HG03097 (cell line): ENCODE results near the gene FHOD3.

Source experiments
- ATAC-seq: cut with Tn5 transposase; IDR thresholded peaks from one replicate; pipeline ENCODE4 v1.9.1; 2021; ENCODE audit not compliant: unreplicated experiment, low FRiP score

FHOD3 gene

GRCh38 chr18:36675076-36675475 is 377.6 kb downstream of the FHOD3 start:
- no peak for ATAC-seq

GRCh38 chr18:36675542-36675941 is 378.0 kb downstream of the FHOD3 start:
- ATAC-seq: no peak

GRCh38 chr18:36676629-36677028 is 379.1 kb downstream of the FHOD3 start:
- no peak for ATAC-seq

- ATAC-seq: no peak
Observed at GRCh38 chr18:36680042-36680441, 382.5 kb downstream of the FHOD3 start.

- no peak for ATAC-seq
Observed at GRCh38 chr18:36685580-36685979, 388.1 kb downstream of the FHOD3 start.

GRCh38 chr18:36688020-36688965 is 390.8 kb downstream of the FHOD3 start:
- ATAC-seq: peak; percentile 61

GRCh38 chr18:36692371-36692770 is 394.9 kb downstream of the FHOD3 start:
- no peak for ATAC-seq

GRCh38 chr18:36692921-36693332 is 395.4 kb downstream of the FHOD3 start:
- ATAC-seq: no peak

- no peak for ATAC-seq
Observed at GRCh38 chr18:36693931-36694620, 396.6 kb downstream of the FHOD3 start.

GRCh38 chr18:36695806-36696205 is 398.3 kb downstream of the FHOD3 start:
- no peak for ATAC-seq

GRCh38 chr18:36697905-36698304 is 400.4 kb downstream of the FHOD3 start:
- ATAC-seq: no peak

- ATAC-seq: no peak
Observed at GRCh38 chr18:36700955-36701354, 403.4 kb downstream of the FHOD3 start.

- ATAC-seq: no peak
Observed at GRCh38 chr18:36702401-36703013, 405.0 kb downstream of the FHOD3 start.

- ATAC-seq: no peak
Observed at GRCh38 chr18:36704156-36704555, 406.6 kb downstream of the FHOD3 start.

GRCh38 chr18:36706134-36706881 is 408.8 kb downstream of the FHOD3 start:
- ATAC-seq: no peak

GRCh38 chr18:36708366-36708765 is 410.9 kb downstream of the FHOD3 start:
- no peak for ATAC-seq

- no peak for ATAC-seq
Observed at GRCh38 chr18:36709315-36709714, 411.8 kb downstream of the FHOD3 start.

GRCh38 chr18:36711014-36711725 is 413.7 kb downstream of the FHOD3 start:
- ATAC-seq: no peak

- no peak for ATAC-seq
Observed at GRCh38 chr18:36711813-36712444, 414.4 kb downstream of the FHOD3 start.

GRCh38 chr18:36714476-36714875 is 417.0 kb downstream of the FHOD3 start:
- no peak for ATAC-seq
